Measurements from ENCODE around the gene PRLR.

- no peak for TF ChIP-seq FOXK2 (IDR thresholded peaks at IDR 0.05)
- no peak for TF ChIP-seq FOXA1 (IDR thresholded peaks at IDR 0.05)
- no peak for TF ChIP-seq FOXM1 (IDR thresholded peaks at IDR 0.05; ENCODE audit: borderline replicate concordance)
- TF ChIP-seq LEF1 (IDR thresholded peaks at IDR 0.05; ENCODE audit: borderline replicate concordance), result no peak
- TF ChIP-seq HDGF (IDR thresholded peaks at IDR 0.05; ENCODE audit: borderline replicate concordance), result no peak
These were observed 25.1 kb downstream of the PRLR start for GRCh38 chr5:35205186-35205585.
